Erythroblast (primary cell): ENCODE data around the gene XYLT1.
"Not testable (repeated sequence)": the region's sequence is repeated elsewhere in the genome, so short reads cannot be mapped to it uniquely, and the experiment has no call there.

Experiments
- GATA1 ChIP-seq: IDR thresholded peaks from 2 replicates; pipeline ENCODE4 v1.6.1; 2011; ENCODE audit warnings: low read depth, mild to moderate bottlenecking, control low read depth, low read length, moderate library complexity
- POLR2A ChIP-seq: IDR thresholded peaks from 2 replicates; pipeline ENCODE4 v1.6.1; 2011; ENCODE audit warnings: mild to moderate bottlenecking, low read length

GRCh38 chr16:17410316-17410715 lies 60.4 kb downstream of the XYLT1 start:
- TF ChIP-seq POLR2A, GATA1: not testable (repeated sequence)
